Glutamatergic neuron (in vitro differentiated cells): ENCODE results near the gene GRK7. TPM values are rescaled to one million over a fixed set of nuclear protein-coding genes. Genes with fewer than 3 reads are reported as not detected.

Experiments
- DNase-seq: peaks from one replicate; pipeline ENCODE4 v3.0.0; 2022
- H3K27ac Mint-ChIP-seq: one replicate; pipeline ENCODE4 v1.8.0; 2020; ENCODE audit warnings: mild to moderate bottlenecking, mixed read lengths, inconsistent platforms; ENCODE audit not compliant: unreplicated experiment
- H3K27me3 Mint-ChIP-seq: one replicate; pipeline ENCODE4 v1.8.0; 2020; ENCODE audit warnings: mild to moderate bottlenecking, moderate library complexity, mixed read lengths, inconsistent platforms; ENCODE audit not compliant: unreplicated experiment
- H3K36me3 Mint-ChIP-seq: one replicate; pipeline ENCODE4 v1.8.0; 2020; ENCODE audit warnings: mild to moderate bottlenecking, mixed read lengths, inconsistent platforms; ENCODE audit not compliant: unreplicated experiment
- H3K4me1 Mint-ChIP-seq: one replicate; pipeline ENCODE4 v1.8.0; 2020; ENCODE audit warnings: mild to moderate bottlenecking, low read depth, mixed read lengths, inconsistent platforms; ENCODE audit not compliant: unreplicated experiment
- H3K4me3 Mint-ChIP-seq: one replicate; pipeline ENCODE4 v1.8.0; 2020; ENCODE audit warnings: mild to moderate bottlenecking, mixed read lengths, inconsistent platforms; ENCODE audit not compliant: unreplicated experiment
- H3K9me3 Mint-ChIP-seq: one replicate; pipeline ENCODE4 v1.8.0; 2020; ENCODE audit warnings: mild to moderate bottlenecking, moderate library complexity, mixed read lengths, inconsistent platforms; ENCODE audit not compliant: unreplicated experiment
- total RNA-seq: library from RNA; stranded (reverse); fragmentation: NEBNext Ultra II Directional; extraction: Animal tissue kit (Norgen Biotek cat#: 25700); gene quantifications from one replicate; pipeline ENCODE4 v1.2.1, GENCODE V29; 2021; ENCODE audit not compliant: unreplicated experiment
- TF ChIP-seq, protein P1 (sequence below): fragments of 200-600 bp; sonication (generic); IDR thresholded peaks from one replicate; pipeline ENCODE4 v1.5.0; 2021; ENCODE audit not compliant: partially characterized antibody, unreplicated experiment

The GRK7 gene
- total RNA-seq, 1 donor from 2014 or later = not detected

DNA sequence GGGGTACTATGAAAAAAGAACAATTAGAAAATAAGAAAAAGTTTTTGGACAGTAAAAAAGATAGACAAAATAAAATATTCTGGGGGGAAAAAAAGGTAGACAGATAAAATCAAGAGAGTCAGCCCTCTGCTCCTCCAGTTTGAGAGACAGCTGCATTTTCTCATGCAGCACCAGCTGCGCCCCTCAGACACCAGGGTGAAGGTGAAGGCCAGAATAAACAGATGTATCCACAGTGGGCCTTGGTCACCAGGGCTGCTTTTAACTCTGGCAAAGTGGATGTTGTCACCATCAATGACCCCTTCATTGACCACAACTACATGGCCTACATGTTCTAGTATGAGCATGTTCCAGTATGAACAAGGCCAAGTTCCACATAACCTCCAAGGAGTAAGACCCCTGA, 39.0 kb upstream of the GRK7 start:
- no peak for DNase-seq
- Mint-ChIP-seq H3K27me3 (no peaks in the 10 kb centered on the region), H3K9me3 (no peaks in the 10 kb centered on the region), H3K36me3 (no peaks in the 10 kb centered on the region), H3K4me1 (no peaks in the 10 kb centered on the region), H3K27ac (no peak overlapping the region), H3K4me3 (no peak overlapping the region)
- TF ChIP-seq, protein P1, sequence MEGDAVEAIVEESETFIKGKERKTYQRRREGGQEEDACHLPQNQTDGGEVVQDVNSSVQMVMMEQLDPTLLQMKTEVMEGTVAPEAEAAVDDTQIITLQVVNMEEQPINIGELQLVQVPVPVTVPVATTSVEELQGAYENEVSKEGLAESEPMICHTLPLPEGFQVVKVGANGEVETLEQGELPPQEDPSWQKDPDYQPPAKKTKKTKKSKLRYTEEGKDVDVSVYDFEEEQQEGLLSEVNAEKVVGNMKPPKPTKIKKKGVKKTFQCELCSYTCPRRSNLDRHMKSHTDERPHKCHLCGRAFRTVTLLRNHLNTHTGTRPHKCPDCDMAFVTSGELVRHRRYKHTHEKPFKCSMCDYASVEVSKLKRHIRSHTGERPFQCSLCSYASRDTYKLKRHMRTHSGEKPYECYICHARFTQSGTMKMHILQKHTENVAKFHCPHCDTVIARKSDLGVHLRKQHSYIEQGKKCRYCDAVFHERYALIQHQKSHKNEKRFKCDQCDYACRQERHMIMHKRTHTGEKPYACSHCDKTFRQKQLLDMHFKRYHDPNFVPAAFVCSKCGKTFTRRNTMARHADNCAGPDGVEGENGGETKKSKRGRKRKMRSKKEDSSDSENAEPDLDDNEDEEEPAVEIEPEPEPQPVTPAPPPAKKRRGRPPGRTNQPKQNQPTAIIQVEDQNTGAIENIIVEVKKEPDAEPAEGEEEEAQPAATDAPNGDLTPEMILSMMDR = no peak

DNA sequence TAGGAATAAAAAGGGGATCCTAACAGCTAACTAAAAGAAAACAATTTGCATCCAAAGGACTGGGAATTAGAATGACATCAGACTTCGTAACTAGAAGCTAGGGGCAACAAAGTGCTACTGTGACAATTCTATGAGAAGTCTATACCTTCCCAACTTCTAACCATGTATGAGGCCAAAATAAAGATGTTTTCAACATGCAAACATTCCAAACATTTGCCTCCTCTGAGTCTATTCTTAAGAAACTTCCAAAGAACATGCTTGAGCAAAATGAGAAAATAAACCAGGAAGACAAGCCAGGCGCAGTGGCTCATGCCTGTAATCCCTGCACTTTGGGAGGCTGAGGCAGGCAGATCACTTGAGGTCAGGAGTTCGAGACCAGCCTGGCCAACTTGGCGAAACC, 38.2 kb upstream of the GRK7 start:
- TF ChIP-seq, protein P1 = no peak
- H3K4me1 Mint-ChIP-seq = no peaks in the 10 kb centered on the region
- H3K9me3 Mint-ChIP-seq = no peaks in the 10 kb centered on the region
- H3K27ac Mint-ChIP-seq = no peak overlapping the region
- no peaks in the 10 kb centered on the region for H3K27me3 Mint-ChIP-seq
- no peaks in the 10 kb centered on the region for H3K36me3 Mint-ChIP-seq
- DNase-seq = no peak
- H3K4me3 Mint-ChIP-seq = no peak overlapping the region

GRCh38 chr3:141726483-141726882, 36.7 kb upstream of the GRK7 start:
- H3K4me3 Mint-ChIP-seq = no peak overlapping the region
- DNase-seq = no peak
- TF ChIP-seq, protein P1 = no peak
- no peaks in the 10 kb centered on the region for H3K9me3 Mint-ChIP-seq
- no peak overlapping the region for H3K27ac Mint-ChIP-seq
- H3K4me1 Mint-ChIP-seq = no peaks in the 10 kb centered on the region
- H3K36me3 Mint-ChIP-seq = no peaks in the 10 kb centered on the region
- no peaks in the 10 kb centered on the region for H3K27me3 Mint-ChIP-seq

- Mint-ChIP-seq H3K4me1 (no peaks in the 10 kb centered on the region), H3K27me3 (no peaks in the 10 kb centered on the region), H3K27ac (no peak overlapping the region), H3K9me3 (no peaks in the 10 kb centered on the region), H3K36me3 (no peaks in the 10 kb centered on the region), H3K4me3 (no peak overlapping the region)
- TF ChIP-seq, protein P1 = no peak
- DNase-seq = no peak
These were observed 34.8 kb upstream of the GRK7 start for GRCh38 chr3:141728355-141728892.

GRCh38 chr3:141729240-141729639, 34.0 kb upstream of the GRK7 start:
- Mint-ChIP-seq H3K4me3 (no peak overlapping the region), H3K36me3 (no peaks in the 10 kb centered on the region), H3K4me1 (no peaks in the 10 kb centered on the region), H3K27me3 (no peaks in the 10 kb centered on the region), H3K27ac (no peak overlapping the region), H3K9me3 (no peaks in the 10 kb centered on the region)
- TF ChIP-seq, protein P1 = no peak
- DNase-seq = no peak
